ENCODE data around the gene TWF1. TPM values are rescaled to one million over a fixed set of nuclear protein-coding genes. Genes with fewer than 3 reads are reported as not detected.
"Not testable (repeated sequence)": the region's sequence is repeated elsewhere in the genome, so short reads cannot be mapped to it uniquely, and the experiment has no call there.

Gene TWF1
- 72.2 and 91.5 TPM in 2 replicates for total RNA-seq

DNA sequence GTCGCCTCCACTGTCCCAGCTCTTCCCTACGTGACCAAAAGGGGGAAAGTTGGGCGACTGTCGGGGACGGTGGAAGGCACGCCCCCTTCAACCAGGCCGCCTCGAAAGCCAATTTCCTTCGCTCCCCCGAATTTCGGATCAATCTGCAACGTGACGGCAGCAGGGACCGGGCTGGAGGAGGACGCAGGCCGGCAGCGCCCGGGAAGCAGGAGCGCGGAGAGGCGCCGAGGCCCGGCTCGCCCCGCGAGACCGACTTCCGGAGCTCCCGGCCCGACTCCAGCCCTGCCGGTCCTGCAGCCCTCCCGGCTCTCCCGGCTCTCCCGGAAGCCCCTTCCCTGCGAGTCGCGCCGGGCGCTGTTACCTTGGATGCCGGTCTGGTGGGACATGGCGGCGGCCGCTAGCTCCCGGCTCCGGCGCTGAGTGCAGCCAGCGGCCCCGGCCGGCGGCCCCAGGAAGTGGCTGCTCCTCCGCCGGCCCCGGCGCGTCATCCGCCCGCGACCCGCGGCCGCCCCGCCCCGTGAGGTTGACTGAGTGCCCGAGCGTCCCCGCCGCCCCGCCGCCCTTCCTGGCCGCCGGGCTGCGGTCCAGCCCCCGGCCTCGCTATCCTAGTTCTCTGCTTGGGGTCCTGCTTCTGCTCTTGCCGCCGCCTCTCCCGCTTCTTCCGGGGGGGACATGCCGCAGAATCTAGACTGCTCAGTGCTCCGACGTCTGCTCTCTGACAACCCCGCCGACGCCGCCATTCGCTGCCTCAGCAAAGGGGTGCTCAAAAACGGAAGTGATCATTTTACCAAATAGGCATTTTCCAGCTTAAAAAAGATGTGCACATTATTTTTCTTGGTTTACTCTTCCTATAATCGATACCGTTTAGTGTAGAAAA is at the start of gene TWF1:
TSS of gene TWF1 (minus strand) at position 458 of the 877 bp plus-strand sequence. CDS start at position 386, 72 bp downstream.
- peak; percentile 88 for DNase-seq (ENCODE audit: low read depth in 2 of 2)

DNA sequence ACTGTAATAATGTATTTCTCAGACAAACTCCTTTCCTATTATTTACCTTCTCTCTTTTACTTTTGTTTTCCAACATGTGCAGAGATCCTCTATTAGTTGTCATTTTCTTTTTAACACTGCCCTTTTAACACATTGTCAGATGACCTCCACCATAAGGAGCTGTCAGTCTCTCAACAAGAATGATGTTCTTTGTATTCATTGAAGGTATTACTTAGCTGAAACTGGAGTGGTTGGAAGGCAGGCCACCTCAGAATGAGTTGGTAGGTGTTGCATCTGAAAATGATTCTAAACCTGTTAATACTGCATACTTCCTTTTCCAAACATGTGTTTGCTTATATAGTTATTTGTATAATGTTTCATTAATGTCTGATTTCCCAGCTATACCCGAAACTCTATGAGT is 46.6 kb upstream of the TWF1 start:
- no peak for DNase-seq (ENCODE audit: low read depth in 2 of 2)

DNA sequence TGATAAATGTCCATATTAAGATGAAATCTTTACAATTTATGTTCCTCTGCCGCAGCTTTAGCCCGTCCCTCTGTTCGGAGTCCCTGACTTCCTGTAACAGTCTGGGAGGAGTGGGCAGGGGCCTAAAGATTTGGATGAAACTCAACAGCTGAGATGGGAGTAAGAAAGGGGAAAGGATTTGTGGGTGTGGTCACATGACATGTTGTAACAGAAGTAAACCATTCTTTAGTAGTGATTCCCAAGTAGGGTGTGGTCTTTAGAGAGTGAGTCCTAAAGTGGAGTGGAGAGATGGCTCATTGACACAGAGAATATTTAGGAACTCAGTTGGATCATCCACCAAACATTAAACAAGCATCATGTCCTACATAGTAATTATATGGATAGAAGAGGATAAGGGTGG is 42.7 kb upstream of the TWF1 start:
- DNase-seq (ENCODE audit: low read depth in 2 of 2), result no peak

DNA sequence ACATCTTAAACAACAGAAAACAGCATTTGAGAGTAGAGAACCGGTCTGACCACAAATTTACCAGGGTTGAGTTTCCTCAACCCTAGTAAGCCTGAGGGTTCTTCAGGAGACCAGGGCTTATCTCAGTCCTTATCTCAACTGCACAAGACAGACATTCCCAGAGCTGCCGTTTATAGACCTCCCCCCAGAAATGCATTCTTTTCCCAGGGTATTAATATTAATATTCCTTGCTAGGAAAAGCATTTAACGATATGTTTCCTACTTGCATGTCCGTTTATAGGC is 42.0 kb upstream of the TWF1 start:
- DNase-seq (ENCODE audit: low read depth in 2 of 2), result no peak

DNA sequence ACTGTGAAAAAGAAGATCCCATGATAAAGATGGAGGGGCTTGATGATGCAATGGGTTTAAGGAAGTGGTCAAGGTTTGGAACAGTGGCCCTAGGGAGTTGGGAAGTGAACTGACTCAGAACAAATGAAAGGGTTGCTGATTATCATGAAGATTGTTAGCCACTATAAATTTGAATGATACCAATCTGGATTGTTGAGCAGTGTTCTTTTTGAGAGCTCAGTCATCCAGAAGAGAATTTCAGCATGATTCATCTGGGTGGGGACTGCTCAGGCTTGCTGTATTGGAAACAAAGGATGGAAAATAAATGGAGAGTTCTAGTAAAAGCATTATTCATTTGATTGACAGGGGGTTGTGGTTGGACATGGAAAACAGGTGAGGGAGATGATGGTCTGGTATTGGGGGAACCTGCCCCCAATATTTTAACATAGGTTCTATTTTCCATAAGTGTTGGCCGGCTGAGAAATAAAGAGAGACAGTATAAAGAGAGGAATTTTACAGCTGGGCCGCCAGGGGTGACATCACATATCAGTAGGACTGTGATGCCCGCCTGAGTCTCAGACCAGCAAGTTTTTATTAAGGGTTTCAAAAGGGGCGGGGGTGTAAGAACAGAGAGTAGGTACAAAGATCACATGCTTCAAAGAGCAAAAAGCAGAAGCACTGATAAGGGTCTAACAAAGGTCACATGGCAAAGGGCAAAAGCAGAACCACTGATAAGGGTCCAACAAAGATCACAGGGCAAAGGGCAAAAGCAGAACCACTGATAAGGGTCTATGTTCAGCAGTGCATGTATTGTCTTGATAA is 41.5 kb upstream of the TWF1 start:
- DNase-seq (ENCODE audit: low read depth in 2 of 2), result not testable (repeated sequence)

DNA sequence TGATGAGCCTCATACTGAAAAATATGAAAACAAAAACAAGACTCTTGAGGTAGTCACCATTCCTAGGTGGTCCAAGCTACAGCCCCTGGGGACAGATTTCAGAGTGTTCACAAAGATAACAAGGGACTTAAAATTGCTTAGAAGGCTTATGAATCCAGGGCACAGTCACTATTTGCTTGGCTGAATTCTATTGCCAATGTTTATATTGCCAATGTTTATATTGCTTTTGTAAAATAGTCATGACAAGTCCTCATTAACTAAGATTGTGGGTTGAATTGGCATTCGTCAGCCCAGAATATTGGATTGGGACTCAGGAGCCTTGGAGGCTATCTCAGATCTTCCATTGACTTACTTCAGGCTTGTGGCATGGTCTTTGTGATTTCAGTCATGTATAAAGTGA is 36.1 kb upstream of the TWF1 start:
- no peak for DNase-seq (ENCODE audit: low read depth in 2 of 2)

DNA sequence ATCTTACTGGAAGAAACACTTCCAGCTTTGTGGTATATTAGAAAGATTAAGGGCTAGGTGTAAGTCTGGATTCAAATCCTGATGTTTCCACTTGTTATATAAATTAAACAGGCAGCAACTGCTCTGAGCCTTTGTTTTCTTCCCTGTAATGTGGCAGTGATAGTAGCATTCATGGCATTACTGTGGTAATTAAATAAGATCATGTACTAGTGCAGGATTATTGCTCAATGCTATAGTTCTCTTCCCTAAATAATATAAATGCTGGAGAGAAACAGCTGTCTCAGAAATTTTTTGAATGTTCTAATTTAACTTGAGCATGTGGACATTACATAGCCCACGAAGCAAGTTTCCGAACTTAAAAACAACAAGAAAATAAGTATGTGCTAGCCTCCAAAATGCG is 35.1 kb upstream of the TWF1 start:
- DNase-seq (ENCODE audit: low read depth in 2 of 2), result no peak

DNA sequence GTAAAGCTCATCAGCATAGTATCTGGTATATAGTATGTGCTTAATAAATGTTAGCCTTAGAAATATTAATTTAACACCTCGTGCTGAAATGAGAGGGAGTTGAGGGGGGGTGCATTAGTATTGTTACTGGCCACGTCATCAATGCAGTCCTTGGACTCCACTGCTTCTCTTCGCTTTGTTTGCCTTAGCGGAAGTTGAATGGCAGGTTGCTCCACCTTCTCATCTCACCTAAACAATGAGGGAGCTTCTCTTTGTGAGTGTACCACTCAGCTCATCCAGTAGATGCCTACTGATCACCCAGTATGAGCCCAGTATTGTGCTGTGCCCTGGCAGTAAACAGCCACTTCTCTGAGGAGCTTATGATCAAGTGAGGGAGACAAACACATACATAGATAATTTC is 34.2 kb upstream of the TWF1 start:
- DNase-seq (ENCODE audit: low read depth in 2 of 2), result no peak

DNA sequence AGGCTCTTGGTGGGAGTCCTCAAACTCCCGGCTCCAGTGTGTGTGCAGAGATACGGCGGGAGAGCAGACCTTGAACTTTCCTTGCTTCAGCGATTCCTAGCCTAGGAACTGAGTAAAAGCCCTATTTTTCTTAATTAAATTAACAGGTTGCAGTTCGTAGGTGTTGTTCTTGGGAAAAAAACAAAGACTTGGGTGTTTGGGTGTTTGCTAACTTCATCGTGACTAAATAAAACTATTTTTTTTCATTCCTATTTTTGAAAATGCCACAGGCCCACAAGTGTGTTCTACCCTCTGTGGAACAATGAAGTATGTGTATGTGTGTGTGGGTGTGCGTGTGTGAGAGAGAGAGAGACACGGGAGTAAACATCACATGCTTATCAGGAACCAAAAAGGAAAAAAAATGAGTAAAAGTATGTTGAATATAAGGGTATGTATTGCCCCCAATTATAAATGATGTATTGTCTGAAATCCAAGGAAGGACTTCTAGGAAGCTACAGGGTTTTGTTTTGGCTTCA is 30.4 kb upstream of the TWF1 start:
- peak; percentile 39 to 60 for DNase-seq (ENCODE audit: low read depth in 2 of 2)

DNA sequence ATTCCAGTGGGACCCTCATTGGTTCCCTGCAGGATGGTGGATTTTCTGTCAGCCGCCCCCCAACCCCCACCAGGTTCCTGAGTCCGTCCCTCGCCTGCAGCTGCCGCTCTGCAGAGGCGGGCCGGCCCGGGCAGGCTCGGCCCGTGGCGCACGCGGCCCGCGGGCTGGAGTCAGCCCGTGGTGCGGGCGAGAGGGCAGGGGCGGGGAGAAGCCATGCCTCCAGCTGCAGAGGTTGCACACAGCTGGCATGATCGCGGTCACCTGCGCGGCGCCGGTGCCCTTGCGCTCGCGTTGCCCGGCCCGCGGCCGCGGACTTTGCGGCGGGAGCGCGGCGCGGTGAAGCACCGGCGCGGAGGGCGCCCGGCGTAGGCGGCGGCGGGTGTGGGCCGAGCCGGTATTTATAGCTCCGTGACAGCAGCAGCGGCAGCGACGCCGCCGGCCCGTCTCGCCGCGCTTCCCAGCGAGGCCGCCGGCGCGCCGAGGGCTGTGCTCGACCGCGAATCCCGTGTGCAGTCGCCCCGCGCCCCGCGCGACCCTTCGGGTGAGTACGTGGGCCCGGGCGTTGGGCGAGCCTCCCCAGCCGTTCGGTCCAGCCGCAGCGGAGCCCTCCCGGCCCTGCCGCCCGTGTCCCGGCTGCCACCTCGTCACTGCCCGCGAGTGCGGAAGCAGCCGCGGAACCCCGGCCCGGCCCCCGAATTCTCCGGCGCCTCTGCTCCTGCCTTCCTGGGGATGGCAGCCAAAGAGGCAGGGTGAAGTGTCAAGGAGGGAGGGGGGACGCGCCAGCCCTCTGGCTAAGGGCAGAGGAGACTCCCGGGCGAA is 29.7 kb upstream of the TWF1 start, which contains the start of gene TMEM117:
TSS of gene TMEM117 (plus strand) at position 426 of the 819 bp plus-strand sequence.
- peak; percentile 56 to 68 for DNase-seq (ENCODE audit: low read depth in 2 of 2)

DNA sequence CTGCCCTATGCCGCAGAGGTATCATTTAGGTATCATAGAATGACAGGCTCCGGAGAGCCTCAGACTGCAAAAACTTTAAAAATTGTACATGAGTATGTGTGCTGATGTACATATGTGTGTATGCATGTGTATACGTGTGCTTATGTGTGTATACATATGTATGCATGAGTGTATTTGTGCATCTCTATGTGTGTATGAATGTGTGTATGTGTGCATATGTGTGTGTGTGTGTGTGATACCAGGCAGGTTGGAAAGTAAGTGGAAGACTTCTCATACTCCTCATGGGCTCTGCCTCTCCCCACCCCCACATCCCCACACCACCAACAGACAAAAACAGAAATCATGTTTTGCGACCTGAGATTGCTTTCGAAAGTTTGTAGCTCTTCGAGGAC is 29.1 kb upstream of the TWF1 start:
- DNase-seq (ENCODE audit: low read depth in 2 of 2), result peak in 1 of 2 donors; percentile 1

DNA sequence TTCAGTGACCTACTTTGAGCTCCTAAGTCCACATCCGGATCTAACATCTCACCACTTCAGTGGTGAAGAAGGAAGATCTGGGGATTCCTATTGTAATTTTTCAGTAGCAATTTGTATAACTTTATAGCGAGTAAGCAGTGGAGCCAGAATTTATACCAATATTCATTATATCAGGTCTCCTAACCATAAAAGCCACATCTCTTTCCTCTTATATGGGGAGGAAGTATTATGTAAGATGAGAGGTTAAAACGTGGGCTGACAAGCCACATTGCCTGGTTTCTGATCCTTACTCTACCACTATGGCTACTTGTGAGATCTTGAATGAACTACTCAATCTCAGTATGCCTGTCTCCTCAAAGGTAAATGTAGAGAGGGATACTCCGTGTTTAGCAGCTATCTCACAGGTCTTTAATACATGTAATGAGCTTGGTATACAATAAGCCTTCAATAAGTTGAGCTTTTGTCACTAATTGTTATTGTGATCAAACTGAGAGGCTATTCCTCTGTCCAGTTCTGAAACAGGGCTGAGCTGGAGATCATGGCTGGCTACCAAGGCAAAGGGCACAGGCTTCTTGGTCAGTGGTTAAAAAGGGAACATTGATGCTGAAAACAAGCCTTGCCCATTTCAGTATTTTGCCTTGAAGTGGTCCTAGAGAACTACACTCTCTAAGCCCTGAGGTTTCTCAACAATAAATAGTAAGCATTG is 26.5 kb upstream of the TWF1 start:
- no peak for DNase-seq (ENCODE audit: low read depth in 2 of 2)

DNA sequence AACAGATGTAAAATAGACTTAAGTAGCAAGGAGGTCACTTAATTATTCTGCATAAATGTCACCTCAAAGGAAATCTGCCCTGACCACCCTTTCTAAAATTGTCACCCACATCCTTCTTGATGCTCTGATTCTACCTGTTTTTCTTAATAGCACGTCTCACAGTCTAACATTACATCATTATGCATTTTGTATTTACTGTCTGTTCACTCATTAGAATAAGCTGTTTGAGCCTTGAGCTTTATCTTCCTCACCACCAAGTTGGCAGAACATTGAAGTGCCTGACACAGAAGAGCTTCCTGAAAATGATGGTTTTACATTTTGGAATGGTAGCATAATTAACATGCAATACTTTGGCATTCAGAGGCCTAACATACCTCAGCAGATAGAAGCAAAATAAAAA is 21.0 kb upstream of the TWF1 start:
- DNase-seq (ENCODE audit: low read depth in 2 of 2), result no peak

DNA sequence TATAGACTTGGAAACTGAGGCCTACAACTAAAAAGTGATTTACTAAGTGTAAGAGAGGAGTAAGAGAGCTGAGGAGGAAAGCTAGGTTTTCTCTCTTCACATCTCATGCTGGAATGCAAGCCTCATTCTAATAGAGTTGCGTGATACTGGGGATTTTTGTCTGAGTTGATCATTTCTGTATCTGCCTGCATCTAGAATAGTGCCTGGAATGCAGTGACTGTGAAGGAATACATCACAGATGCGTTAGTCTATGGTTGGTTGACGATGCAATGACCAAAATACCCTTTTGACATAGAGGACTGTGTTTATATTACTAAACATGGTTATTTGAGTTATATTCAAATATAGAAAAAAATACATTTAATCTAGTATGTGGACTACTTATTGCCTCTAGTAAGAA is 20.6 kb upstream of the TWF1 start:
- DNase-seq (ENCODE audit: low read depth in 2 of 2), result no peak

DNA sequence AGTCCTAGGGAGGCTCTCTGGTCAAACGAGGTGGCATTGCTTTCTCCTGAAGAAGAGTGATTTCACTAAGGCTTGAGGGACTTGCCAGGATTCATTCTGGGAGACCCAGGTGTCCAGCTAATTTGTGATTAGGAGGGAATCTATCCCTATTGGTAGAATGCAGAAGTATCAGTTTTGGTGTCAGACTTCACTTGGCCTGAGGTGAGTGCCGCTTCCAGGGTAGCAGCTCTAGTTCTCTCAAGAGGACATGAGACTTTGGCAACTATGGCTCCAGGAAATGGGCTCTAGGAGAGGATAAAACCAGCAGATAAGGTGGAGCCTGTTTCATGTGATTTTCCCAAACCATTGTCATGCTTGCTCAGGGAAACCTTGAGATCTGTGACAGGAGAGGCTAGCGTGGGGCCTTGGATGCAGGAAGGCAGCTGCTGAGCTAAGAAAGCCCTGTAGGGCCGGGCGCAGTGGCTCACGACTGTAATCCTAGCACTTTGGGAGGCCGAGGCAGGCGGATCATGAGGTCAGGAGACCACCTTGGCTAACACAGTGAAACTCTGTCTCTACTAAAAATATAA is 18.2 kb upstream of the TWF1 start:
- no peak for DNase-seq (ENCODE audit: low read depth in 2 of 2)

DNA sequence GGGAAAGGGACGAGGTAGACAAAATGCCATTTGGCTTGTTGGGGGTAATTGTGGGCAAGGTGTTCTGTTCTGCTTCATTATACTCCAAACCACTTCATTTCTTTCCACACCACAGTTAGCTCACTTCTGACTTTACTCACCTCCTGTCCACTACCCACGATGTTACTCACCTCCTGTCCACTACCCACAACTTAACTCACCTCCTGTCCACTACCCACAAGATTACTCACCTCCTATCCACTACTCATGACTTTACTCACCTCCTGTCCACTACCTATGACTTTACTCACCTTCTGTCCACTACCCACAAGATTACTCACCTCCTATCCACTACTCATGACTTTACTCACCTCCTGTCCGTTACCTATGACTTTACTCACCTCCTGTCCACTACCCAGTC is 10.1 kb upstream of the TWF1 start:
- DNase-seq (ENCODE audit: low read depth in 2 of 2), result no peak

DNA sequence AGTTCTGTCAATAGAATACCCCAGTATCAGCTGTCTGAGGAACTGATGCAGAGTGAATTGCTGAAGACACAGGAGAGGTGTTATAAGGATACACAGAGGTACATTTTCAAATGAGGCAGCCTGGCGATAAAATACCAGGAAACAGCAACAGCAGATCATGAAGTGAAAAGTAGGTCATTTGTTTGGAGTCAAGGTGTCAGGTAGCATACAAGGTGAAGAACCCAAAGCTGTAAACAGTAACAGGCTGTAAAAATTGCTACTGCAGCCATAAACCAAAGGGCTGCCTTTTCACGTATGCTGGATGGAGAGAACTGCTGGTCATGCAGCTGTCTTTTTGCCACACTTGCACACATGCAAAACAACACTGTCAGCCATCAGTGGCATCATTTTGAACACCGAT is 9.3 kb upstream of the TWF1 start:
- DNase-seq (ENCODE audit: low read depth in 2 of 2), result no peak

DNA sequence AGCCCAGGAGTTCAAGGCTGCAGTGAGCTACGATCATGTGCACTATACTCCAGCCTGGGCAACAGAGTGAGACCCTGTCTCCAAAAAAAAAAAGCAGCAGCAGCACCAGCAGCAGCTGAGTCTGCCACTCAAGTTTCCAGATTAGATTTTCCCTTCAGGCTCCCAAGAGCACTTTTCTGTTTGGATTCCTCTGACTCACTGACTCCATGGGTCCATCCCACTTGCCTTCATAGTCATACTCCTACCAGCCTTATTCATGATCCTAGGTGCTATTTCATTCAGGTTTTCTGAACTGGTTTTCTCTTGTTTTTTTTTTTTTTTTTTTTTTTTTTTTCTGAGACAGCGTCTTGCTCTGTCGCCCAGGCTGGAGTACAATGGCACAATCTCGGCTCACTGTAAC is 6.8 kb upstream of the TWF1 start:
- DNase-seq (ENCODE audit: low read depth in 2 of 2), result no peak

DNA sequence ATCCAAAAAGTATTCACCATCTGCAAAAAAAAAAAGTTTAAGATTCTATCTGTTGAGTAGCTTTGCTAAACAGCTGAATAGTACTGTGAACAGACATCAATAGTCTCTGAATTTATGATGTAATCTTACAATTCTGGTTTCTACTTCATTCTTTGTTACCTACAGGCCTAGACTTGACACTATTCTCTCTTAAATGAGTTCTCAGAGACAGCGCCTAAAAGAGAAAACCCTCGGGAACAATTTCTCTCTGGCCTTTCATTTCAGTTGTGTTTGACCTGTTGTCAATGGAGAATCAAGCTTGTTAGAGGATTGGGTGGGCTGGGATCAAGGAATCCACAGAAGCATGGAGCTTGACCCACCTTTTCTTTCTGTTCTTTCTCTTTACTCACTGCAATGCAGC is 5.9 kb upstream of the TWF1 start:
- DNase-seq (ENCODE audit: low read depth in 2 of 2), result no peak

DNA sequence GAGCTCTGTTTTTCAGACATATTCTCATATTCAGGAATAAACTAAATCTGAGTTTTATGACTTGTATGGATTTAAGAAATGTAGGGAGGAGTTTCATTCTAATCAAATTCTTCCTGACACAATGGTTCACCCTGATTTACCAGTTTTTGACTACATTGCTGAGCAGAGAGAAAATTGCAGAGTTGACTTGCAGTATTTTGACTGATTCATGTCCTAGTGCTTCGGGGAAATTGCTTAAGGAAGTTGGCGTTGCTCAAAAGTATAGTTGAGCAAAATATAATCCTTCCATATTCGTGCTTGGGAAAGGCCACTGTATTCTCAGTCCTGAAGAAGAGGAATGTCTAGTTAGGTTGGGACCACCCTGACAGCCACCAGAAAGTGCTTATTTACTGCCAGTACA is 1.3 kb upstream of the TWF1 start:
- no peak for DNase-seq (ENCODE audit: low read depth in 2 of 2)

DNA sequence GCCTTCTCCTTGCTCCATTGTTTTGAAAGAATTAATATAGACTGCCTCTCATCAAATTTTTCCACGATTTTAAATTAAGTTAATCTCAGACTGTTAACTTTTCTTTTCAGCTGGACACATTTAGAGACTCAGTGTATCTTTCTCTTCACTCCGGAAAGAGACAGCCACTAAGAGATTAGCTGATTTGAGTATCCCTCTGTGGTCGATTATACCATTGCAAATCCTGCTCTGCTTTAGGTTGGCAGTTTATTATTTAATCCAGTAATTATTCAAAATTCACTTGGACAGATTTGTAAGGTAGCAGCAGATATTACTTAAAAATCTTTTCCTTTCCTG is 588 bp upstream of the TWF1 start:
- peak in 1 of 2 donors; percentile 4 for DNase-seq (ENCODE audit: low read depth in 2 of 2)
